Measurements from ENCODE around the gene TMEM37.

The TMEM37 gene

GRCh38 chr2:119481501-119482455 lies 50.1 kb downstream of the TMEM37 start:
- Histone ChIP-seq H3K4me3 (ENCODE audit: low read length) (no peak overlapping the region), H3K27me3 (ENCODE audit: control insufficient read depth, insufficient read depth, low read length) (peaks cover 2% of the 10 kb centered on the region), H3K27ac (ENCODE audit: low read depth, low read length) (no peak overlapping the region), H3K9ac (ENCODE audit: low read length) (no peak overlapping the region), H3K36me3 (ENCODE audit: control insufficient read depth, insufficient read depth, low read length) (no peaks in the 10 kb centered on the region), H3K4me1 (ENCODE audit: control insufficient read depth, insufficient read depth, low read length) (no peaks in the 10 kb centered on the region)

- no peak overlapping the region for H3K9ac ChIP-seq (ENCODE audit: low read length)
- H3K36me3 ChIP-seq (ENCODE audit: control insufficient read depth, insufficient read depth, low read length), result no peaks in the 10 kb centered on the region
- no peaks in the 10 kb centered on the region for H3K4me1 ChIP-seq (ENCODE audit: control insufficient read depth, insufficient read depth, low read length)
- no peak overlapping the region for H3K27ac ChIP-seq (ENCODE audit: low read depth, low read length)
- peaks cover 2% of the 10 kb centered on the region for H3K27me3 ChIP-seq (ENCODE audit: control insufficient read depth, insufficient read depth, low read length)
- H3K4me3 ChIP-seq (ENCODE audit: low read length), result no peak overlapping the region
Observed at GRCh38 chr2:119482481-119483394, 51.1 kb downstream of the TMEM37 start.

- H3K4me1 ChIP-seq (ENCODE audit: control insufficient read depth, insufficient read depth, low read length), result no peaks in the 10 kb centered on the region
Observed at GRCh38 chr2:119483395-119483753, 51.7 kb downstream of the TMEM37 start.

GRCh38 chr2:119483896-119484718 lies 52.5 kb downstream of the TMEM37 start:
- Histone ChIP-seq H3K4me1 (ENCODE audit: control insufficient read depth, insufficient read depth, low read length) (no peaks in the 10 kb centered on the region), H3K27me3 (ENCODE audit: control insufficient read depth, insufficient read depth, low read length) (peaks cover 2% of the 10 kb centered on the region)

More at GRCh38 chr2:119483395-119483753, 51.7 kb downstream of the TMEM37 start:
- Histone ChIP-seq H3K36me3 (ENCODE audit: control insufficient read depth, insufficient read depth, low read length) (no peaks in the 10 kb centered on the region), H3K9ac (ENCODE audit: low read length) (no peak overlapping the region), H3K27ac (ENCODE audit: low read depth, low read length) (no peak overlapping the region), H3K27me3 (ENCODE audit: control insufficient read depth, insufficient read depth, low read length) (peaks cover 2% of the 10 kb centered on the region), H3K4me3 (ENCODE audit: low read length) (no peak overlapping the region)

GRCh38 chr2:119484834-119485233 lies 53.2 kb downstream of the TMEM37 start:
- H3K36me3 ChIP-seq (ENCODE audit: control insufficient read depth, insufficient read depth, low read length), result no peaks in the 10 kb centered on the region
- H3K4me1 ChIP-seq (ENCODE audit: control insufficient read depth, insufficient read depth, low read length), result no peaks in the 10 kb centered on the region
- H3K27ac ChIP-seq (ENCODE audit: low read depth, low read length), result no peak overlapping the region
- H3K27me3 ChIP-seq (ENCODE audit: control insufficient read depth, insufficient read depth, low read length), result peaks cover 2% of the 10 kb centered on the region
- H3K9ac ChIP-seq (ENCODE audit: low read length), result no peak overlapping the region
- H3K4me3 ChIP-seq (ENCODE audit: low read length), result no peak overlapping the region

More at GRCh38 chr2:119483896-119484718, 52.5 kb downstream of the TMEM37 start:
- H3K9ac ChIP-seq (ENCODE audit: low read length), result no peak overlapping the region
- H3K36me3 ChIP-seq (ENCODE audit: control insufficient read depth, insufficient read depth, low read length), result no peaks in the 10 kb centered on the region
- no peak overlapping the region for H3K4me3 ChIP-seq (ENCODE audit: low read length)
- H3K27ac ChIP-seq (ENCODE audit: low read depth, low read length), result no peak overlapping the region

- peaks cover 2% of the 10 kb centered on the region for H3K27me3 ChIP-seq (ENCODE audit: control insufficient read depth, insufficient read depth, low read length)
- H3K27ac ChIP-seq (ENCODE audit: low read depth, low read length), result no peak overlapping the region
- no peak overlapping the region for H3K4me3 ChIP-seq (ENCODE audit: low read length)
- H3K4me1 ChIP-seq (ENCODE audit: control insufficient read depth, insufficient read depth, low read length), result no peaks in the 10 kb centered on the region
- H3K36me3 ChIP-seq (ENCODE audit: control insufficient read depth, insufficient read depth, low read length), result no peaks in the 10 kb centered on the region
- no peak overlapping the region for H3K9ac ChIP-seq (ENCODE audit: low read length)
Observed at GRCh38 chr2:119485336-119486110, 53.9 kb downstream of the TMEM37 start.

- no peak overlapping the region for H3K4me3 ChIP-seq (ENCODE audit: low read length)
- no peaks in the 10 kb centered on the region for H3K36me3 ChIP-seq (ENCODE audit: control insufficient read depth, insufficient read depth, low read length)
- H3K27me3 ChIP-seq (ENCODE audit: control insufficient read depth, insufficient read depth, low read length), result no peaks in the 10 kb centered on the region
- H3K4me1 ChIP-seq (ENCODE audit: control insufficient read depth, insufficient read depth, low read length), result no peaks in the 10 kb centered on the region
- H3K27ac ChIP-seq (ENCODE audit: low read depth, low read length), result no peak overlapping the region
- no peak overlapping the region for H3K9ac ChIP-seq (ENCODE audit: low read length)
Observed at GRCh38 chr2:119486196-119486827, 54.7 kb downstream of the TMEM37 start.

- H3K36me3 ChIP-seq (ENCODE audit: control insufficient read depth, insufficient read depth, low read length), result no peaks in the 10 kb centered on the region
- no peaks in the 10 kb centered on the region for H3K27me3 ChIP-seq (ENCODE audit: control insufficient read depth, insufficient read depth, low read length)
- no peak overlapping the region for H3K9ac ChIP-seq (ENCODE audit: low read length)
- no peak overlapping the region for H3K4me3 ChIP-seq (ENCODE audit: low read length)
- H3K27ac ChIP-seq (ENCODE audit: low read depth, low read length), result no peak overlapping the region
- no peaks in the 10 kb centered on the region for H3K4me1 ChIP-seq (ENCODE audit: control insufficient read depth, insufficient read depth, low read length)
Observed at GRCh38 chr2:119486886-119487285, 55.2 kb downstream of the TMEM37 start.

GRCh38 chr2:119487434-119488244 lies 56.0 kb downstream of the TMEM37 start:
- no peak overlapping the region for H3K4me3 ChIP-seq (ENCODE audit: low read length)

More at GRCh38 chr2:119487434-119488244, 56.0 kb downstream of the TMEM37 start:
- H3K4me1 ChIP-seq (ENCODE audit: control insufficient read depth, insufficient read depth, low read length), result no peaks in the 10 kb centered on the region
- no peaks in the 10 kb centered on the region for H3K36me3 ChIP-seq (ENCODE audit: control insufficient read depth, insufficient read depth, low read length)
- no peaks in the 10 kb centered on the region for H3K27me3 ChIP-seq (ENCODE audit: control insufficient read depth, insufficient read depth, low read length)
- no peak overlapping the region for H3K9ac ChIP-seq (ENCODE audit: low read length)
- no peak overlapping the region for H3K27ac ChIP-seq (ENCODE audit: low read depth, low read length)

All from rectal smooth muscle tissue (tissue), 1 donor.